ENCODE data around the gene OS9.

- no peak for TF ChIP-seq POLR2A (IDR thresholded peaks at IDR 0.05; ENCODE audit: low read depth, low read length)
- no peak for TF ChIP-seq TAF1 (IDR thresholded peaks at IDR 0.05; ENCODE audit: low read depth, low read length)
- no peak for TF ChIP-seq POLR2AphosphoS5 (IDR thresholded peaks at IDR 0.05; ENCODE audit: low read depth, low read length)
Measured at GRCh38 chr12:57713209-57713608, 19.3 kb downstream of the OS9 start.

Data from GM12891 (cell line).